Activated CD8-positive, alpha-beta memory T cell treated with anti-CD3 and anti-CD28 coated beads for 4 hours (primary cell): ENCODE results near the gene CCDC69.
"Not testable (repeated sequence)": the region's sequence is repeated elsewhere in the genome, so short reads cannot be mapped to it uniquely, and the experiment has no call there.

Experiments
- DNase-seq, 2 donors: peaks; one replicate each; pipeline ENCODE4 v3.0.0-alpha.2; 2020; ENCODE audit warnings: low read depth in 2 of 2

The CCDC69 gene

GRCh38 chr5:151192626-151193025 lies 31.3 kb downstream of the CCDC69 start:
- DNase-seq = no peak

DNA sequence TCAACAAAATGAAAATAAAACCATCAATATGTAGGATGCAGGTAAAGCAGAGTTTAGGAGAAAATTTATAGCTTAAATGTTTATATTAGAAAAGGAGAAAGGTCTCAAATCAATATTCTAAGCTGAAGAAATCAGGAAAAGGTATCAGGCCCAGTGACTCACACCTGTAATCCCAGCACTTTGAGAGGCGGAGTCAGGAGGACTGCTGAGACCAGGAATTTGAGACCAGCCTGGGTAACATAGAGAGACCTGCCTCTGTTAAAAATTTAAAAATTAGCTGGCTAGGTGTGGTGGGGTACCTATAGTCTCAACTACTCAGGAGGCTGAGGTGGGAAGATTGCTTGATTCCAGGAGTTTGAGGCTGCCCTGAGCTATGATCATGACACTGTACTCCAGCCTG lies 32.2 kb downstream of the CCDC69 start:
- DNase-seq = no peak

GRCh38 chr5:151189151-151189550 lies 34.7 kb downstream of the CCDC69 start:
- DNase-seq = no peak

DNA sequence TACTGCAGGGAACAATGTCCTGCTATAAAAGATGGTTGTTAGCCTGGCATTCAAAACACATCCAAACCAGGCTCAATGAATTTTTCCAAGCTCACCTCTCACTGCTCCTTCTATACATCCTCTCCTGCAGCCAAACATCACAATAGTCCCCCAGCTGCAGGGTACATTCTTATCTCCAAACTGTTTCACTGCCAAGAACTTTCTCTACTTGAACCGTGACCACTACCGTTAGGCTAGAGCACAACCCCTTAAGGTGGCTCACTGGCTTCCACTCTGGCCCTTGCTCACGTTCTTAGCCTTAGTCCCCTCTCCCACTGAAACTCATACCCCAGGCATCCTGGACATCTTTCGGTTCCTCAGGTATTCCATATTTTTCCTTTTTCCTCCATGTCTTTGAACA lies 37.4 kb downstream of the CCDC69 start:
- DNase-seq = no peak

DNA sequence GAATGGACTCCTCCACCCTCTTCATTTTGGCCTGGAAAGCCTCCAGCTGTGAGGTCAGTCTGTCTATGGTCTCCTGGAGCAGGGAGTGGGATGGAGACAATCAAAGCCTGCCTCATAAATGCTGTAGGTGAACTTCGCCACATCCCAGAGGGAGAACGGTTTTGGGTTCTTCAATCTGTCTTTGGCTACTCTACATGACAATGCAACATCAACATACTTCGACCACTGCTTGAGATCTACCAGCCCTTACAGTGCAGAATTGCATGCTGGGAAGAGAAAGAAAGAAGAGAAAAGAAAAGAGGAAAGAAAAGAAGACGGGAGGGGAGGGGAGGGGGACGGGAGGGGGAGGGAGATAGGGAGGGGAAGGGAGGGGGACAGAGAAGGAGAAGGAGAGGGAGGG lies 37.8 kb downstream of the CCDC69 start:
- no peak for DNase-seq

GRCh38 chr5:151184316-151185042 lies 39.4 kb downstream of the CCDC69 start:
- DNase-seq = no peak

- no peak for DNase-seq
Measured at GRCh38 chr5:151183456-151184245, 40.2 kb downstream of the CCDC69 start.

- DNase-seq = no peak
Measured at GRCh38 chr5:151182976-151183375, 40.9 kb downstream of the CCDC69 start.

GRCh38 chr5:151182524-151182900 lies 41.4 kb downstream of the CCDC69 start:
- DNase-seq = no peak

- DNase-seq = no peak
Measured at GRCh38 chr5:151181818-151182523, 41.9 kb downstream of the CCDC69 start.

DNA sequence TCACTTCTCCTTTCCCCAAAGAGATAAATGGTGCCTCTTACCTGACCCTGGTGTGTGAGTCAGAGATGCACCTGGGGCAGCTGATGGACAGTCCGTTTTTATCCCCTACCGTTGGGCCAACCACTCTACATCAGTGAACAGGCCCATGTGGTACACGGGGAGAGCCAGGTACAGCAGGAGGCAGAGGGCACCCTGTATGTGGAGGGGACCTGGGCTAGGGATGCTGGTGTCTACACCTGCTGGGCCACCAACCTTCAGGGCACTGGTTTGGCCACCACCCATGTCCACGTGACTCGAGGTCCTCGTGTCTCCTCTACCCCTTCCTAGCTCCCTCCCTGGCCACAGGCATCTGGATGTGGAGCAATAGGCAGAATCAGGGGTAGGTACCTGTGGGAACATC lies 43.6 kb downstream of the CCDC69 start:
- no peak for DNase-seq

GRCh38 chr5:151179489-151179840 lies 44.4 kb downstream of the CCDC69 start:
- DNase-seq = no peak

DNA sequence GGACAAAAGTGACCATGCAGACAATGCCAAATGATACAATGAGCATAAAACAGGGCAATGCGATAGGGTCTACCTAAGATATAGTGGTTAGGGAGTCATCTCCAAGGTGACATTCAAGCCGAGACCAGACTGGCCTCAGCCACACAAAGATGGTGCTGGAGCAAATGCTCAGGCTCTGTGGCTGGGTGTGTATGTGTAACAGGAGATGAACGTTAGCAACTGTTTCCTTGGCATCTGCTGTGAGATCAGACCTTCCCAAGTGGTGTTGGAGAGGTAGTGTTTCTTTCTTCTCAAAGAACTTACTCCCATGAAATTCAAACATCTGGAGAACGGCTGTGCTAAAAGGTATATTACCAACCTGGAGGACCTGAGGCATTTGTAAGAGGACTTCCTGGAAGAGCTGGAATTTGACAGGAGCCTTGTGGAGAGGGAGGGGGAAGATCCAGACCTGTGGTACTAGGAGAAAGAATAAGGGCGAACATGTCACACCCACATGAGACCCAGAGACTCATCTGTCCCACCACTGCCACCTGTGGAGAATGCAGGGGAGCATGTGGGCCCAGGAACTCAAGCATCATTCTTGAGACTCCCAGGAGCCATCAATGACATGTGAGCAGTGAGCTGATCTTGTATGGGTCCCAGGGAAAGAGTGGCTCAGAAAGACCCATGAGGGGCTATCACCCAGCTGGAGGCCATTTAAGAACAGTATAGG lies 45.0 kb downstream of the CCDC69 start:
- no peak for DNase-seq

DNA sequence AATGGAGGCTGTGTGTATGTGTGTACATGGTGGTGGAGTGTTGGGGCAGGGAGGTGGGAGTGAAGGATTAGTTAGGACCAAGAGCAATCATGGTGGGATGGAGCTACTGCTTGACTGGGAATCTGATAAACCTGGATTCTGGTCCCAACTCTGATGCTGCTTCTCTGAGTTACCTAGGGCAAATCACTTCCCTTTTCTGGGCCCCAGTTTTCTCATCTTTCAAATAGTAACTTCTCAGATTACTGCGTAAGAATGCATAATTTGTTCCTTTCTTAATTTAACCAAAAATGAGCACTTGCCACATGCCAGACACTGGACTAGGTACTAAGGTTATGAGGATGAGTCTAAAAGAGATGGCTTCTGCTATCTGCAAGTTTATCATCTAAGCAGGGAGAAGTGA lies 45.5 kb downstream of the CCDC69 start:
- DNase-seq = no peak

DNA sequence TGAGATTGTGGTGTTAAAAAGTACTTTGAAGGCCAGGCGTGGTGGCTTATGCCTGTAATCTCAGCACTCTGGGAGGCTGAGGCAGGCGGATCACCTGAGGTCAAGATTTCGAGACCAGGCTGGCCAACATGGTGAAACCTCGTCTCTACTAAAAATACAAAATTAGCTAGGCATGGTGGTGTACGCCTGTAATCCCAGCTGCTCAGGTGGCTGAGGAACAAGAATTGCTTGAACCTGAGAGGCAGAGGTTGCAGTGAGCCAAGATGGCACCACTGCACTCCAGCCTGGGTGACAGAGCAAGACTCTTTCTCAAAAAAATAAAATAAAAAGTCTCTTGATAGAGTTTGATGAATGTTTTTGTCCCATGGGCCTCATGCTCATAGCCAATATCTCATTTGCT lies 47.6 kb downstream of the CCDC69 start:
- not testable (repeated sequence) for DNase-seq

- DNase-seq = no peak
Measured at GRCh38 chr5:151174612-151175101, 49.2 kb downstream of the CCDC69 start.

GRCh38 chr5:151173711-151174611 lies 49.9 kb downstream of the CCDC69 start:
- DNase-seq = no peak

- DNase-seq = no peak
Measured at GRCh38 chr5:151171529-151171928, 52.4 kb downstream of the CCDC69 start.

DNA sequence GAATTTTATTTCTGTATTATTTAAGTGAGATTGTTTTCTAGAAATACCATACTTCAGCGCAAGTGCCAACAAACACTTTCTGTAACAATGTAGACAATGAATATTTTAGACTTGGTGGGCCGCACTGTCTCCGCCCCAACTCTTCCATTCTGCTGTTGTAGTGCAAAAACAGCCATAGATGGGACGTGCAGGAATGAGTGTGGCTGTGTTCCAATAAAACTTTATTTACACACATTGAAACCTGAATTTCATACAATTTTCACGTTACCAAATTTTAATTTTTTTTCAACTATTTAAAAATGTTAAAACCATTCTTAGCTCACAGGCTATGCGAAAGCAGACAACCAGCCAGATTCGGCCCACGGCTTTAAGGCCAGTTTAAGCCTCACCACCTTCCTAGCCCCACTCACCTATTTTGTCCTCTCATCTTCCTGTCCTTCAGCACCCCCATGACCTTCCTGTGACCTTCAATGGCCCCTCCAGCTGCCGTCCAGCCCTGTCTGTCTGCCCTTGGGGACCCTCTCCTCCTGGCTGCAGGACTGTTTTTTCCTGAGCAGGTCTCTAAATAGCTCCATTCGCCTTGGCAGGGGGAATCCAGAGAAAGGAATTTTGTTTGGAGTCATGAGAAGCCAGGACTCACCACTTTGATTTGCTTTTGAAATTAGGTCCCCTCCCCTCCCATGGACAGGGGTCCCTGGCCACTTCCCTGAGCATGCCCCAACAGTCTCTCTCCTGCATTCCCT lies 55.1 kb downstream of the CCDC69 start:
- no peak for DNase-seq

GRCh38 chr5:151167022-151167421 lies 56.9 kb downstream of the CCDC69 start:
- DNase-seq = no peak
